ENCODE measurements around the gene ARHGEF16.

GRCh38 chr1:3427711-3428704 is 26.5 kb upstream of the ARHGEF16 start:
- TF ChIP-seq CTCF (IDR thresholded peaks at IDR 0.05) = no peak
- TF ChIP-seq POLR2A (IDR thresholded peaks at IDR 0.05) = no peak
- no peak for TF ChIP-seq EP300 (IDR thresholded peaks at IDR 0.05)
